H9 (cell line): Measurements from ENCODE around the gene FAM3D. TPM values are rescaled to one million over a fixed set of nuclear protein-coding genes. Genes with fewer than 3 reads are reported as not detected.

ENCODE experiments used
- DNase-seq: peaks from one replicate; pipeline ENCODE4 v3.0.0-alpha.2; 2017
- H2AFZ ChIP-seq: one replicate; pipeline ENCODE4 v1.6.1; 2013; ENCODE audit warnings: mild to moderate bottlenecking, low read length, control low read depth, moderate library complexity
- H2AK5ac ChIP-seq: 2 replicates; pipeline ENCODE4 v1.6.1; 2013; ENCODE audit warnings: low read length, control low read depth, mixed read lengths; ENCODE audit not compliant: insufficient read length
- H2BK120ac ChIP-seq: one replicate; pipeline ENCODE4 v1.6.1; 2013; ENCODE audit warnings: low read depth, mild to moderate bottlenecking, low read length, control low read depth, inconsistent platforms; ENCODE audit not compliant: poor library complexity, severe bottlenecking
- H2BK12ac ChIP-seq: 2 replicates; pipeline ENCODE4 v1.6.1; 2013; ENCODE audit warnings: low read length, control low read depth, mixed read lengths, low read depth; ENCODE audit not compliant: insufficient read length
- H2BK15ac ChIP-seq: 2 replicates; pipeline ENCODE4 v1.6.1; 2013; ENCODE audit warnings: low read depth, low read length, control low read depth
- H2BK20ac ChIP-seq: one replicate; pipeline ENCODE4 v1.6.1; 2013; ENCODE audit warnings: low read depth, mild to moderate bottlenecking, low read length, control low read depth, inconsistent platforms; ENCODE audit not compliant: poor library complexity, severe bottlenecking
- H2BK5ac ChIP-seq: 2 replicates; pipeline ENCODE4 v1.6.1; 2013; ENCODE audit warnings: low read length, control low read depth, mixed read lengths; ENCODE audit not compliant: insufficient read length
- H3K14ac ChIP-seq: 2 replicates; pipeline ENCODE4 v1.6.1; 2013; ENCODE audit warnings: low read length, control low read depth; ENCODE audit not compliant: insufficient read depth
- H3K18ac ChIP-seq: 2 replicates; pipeline ENCODE4 v1.6.1; 2013; ENCODE audit warnings: low read depth, mild to moderate bottlenecking, mixed read lengths, low read length, control low read depth; ENCODE audit not compliant: insufficient read length
- H3K23ac ChIP-seq: 2 replicates; pipeline ENCODE4 v1.6.1; 2013; ENCODE audit warnings: low read length, control low read depth, mixed read lengths, low read depth; ENCODE audit not compliant: insufficient read length
- H3K23me2 ChIP-seq: 2 replicates; pipeline ENCODE4 v1.6.1; 2013; ENCODE audit warnings: low read depth, mild to moderate bottlenecking, mixed read lengths, low read length, control low read depth; ENCODE audit not compliant: insufficient read length, poor library complexity, severe bottlenecking
- H3K27ac ChIP-seq: 2 replicates; pipeline ENCODE4 v1.5.1; 2013; ENCODE audit warnings: low read length, control low read depth, mixed read lengths, low read depth; ENCODE audit not compliant: insufficient read length
- H3K27me3 ChIP-seq: 2 replicates; pipeline ENCODE4 v1.6.1; 2013; ENCODE audit warnings: low read length, control low read depth, inconsistent platforms; ENCODE audit not compliant: insufficient read depth
- H3K4ac ChIP-seq: 2 replicates; pipeline ENCODE4 v1.6.1; 2013; ENCODE audit warnings: low read depth, mild to moderate bottlenecking, control low read depth, inconsistent platforms, low read length, moderate library complexity
- H3K4me1 ChIP-seq: 2 replicates; pipeline ENCODE4 v1.6.1; 2013; ENCODE audit warnings: low read length, control low read depth, inconsistent platforms; ENCODE audit not compliant: insufficient read depth
- H3K4me2 ChIP-seq: 2 replicates; pipeline ENCODE4 v1.6.1; 2013; ENCODE audit warnings: low read length, control low read depth, mixed read lengths; ENCODE audit not compliant: insufficient read length, insufficient read depth
- H3K56ac ChIP-seq: 2 replicates; pipeline ENCODE4 v1.6.1; 2013; ENCODE audit warnings: low read depth, mild to moderate bottlenecking, mixed read lengths, low read length, control low read depth; ENCODE audit not compliant: insufficient read length
- H3K79me1 ChIP-seq: 2 replicates; pipeline ENCODE4 v1.6.1; 2013; ENCODE audit warnings: low read depth, mild to moderate bottlenecking, moderate library complexity, low read length, control low read depth, inconsistent platforms; ENCODE audit not compliant: insufficient read depth, poor library complexity, severe bottlenecking
- H3K79me2 ChIP-seq: 2 replicates; pipeline ENCODE4 v1.6.1; 2013; ENCODE audit warnings: low read length, control low read depth, inconsistent platforms; ENCODE audit not compliant: insufficient read depth
- H3K9ac ChIP-seq: 2 replicates; pipeline ENCODE4 v1.6.1; 2013; ENCODE audit warnings: low read length, control low read depth, mixed read lengths; ENCODE audit not compliant: insufficient read length; ENCODE audit errors: extremely low read depth
- H3K9me3 ChIP-seq: one replicate; pipeline ENCODE4 v1.6.1; 2013; ENCODE audit warnings: low read depth, low read length, inconsistent platforms; ENCODE audit not compliant: control insufficient read depth
- H3T11ph ChIP-seq: one replicate; pipeline ENCODE4 v1.6.1; 2013; ENCODE audit warnings: mild to moderate bottlenecking, low read length, control low read depth, inconsistent platforms
- H4K20me1 ChIP-seq: one replicate; pipeline ENCODE4 v1.6.1; 2013; ENCODE audit not compliant: control insufficient read depth, insufficient read length, insufficient read depth
- H4K5ac ChIP-seq: 2 replicates; pipeline ENCODE4 v1.6.1; 2013; ENCODE audit warnings: low read depth, mild to moderate bottlenecking, mixed read lengths, low read length, control low read depth; ENCODE audit not compliant: insufficient read length
- H4K8ac ChIP-seq: replicated peaks from 2 replicates; pipeline ENCODE4 v1.6.1; 2013; ENCODE audit warnings: low read length, control low read depth, mixed read lengths, low read depth; ENCODE audit not compliant: insufficient read length
- H4K91ac ChIP-seq: 2 replicates; pipeline ENCODE4 v1.6.1; 2013; ENCODE audit warnings: low read depth, mild to moderate bottlenecking, moderate library complexity, mixed read lengths, low read length, control low read depth; ENCODE audit not compliant: insufficient read length
- H3K27ac Mint-ChIP-seq, 3 experiments: 2 replicates in 2 of 3; 3 replicates in 1 of 3; pipeline ENCODE4 v1.8.0; 2020 to 2021; ENCODE audit warnings: mixed read lengths in 3 of 3, mild to moderate bottlenecking in 1 of 3, moderate library complexity in 1 of 3
- H3K27me3 Mint-ChIP-seq: 2 replicates; pipeline ENCODE4 v1.8.0; 2021; ENCODE audit warnings: low read depth, mild to moderate bottlenecking, moderate library complexity, mixed read lengths
- H3K36me3 Mint-ChIP-seq, 3 experiments: 2 replicates in 2 of 3; 3 replicates in 1 of 3; pipeline ENCODE4 v1.8.0; 2020 to 2021; ENCODE audit warnings: low read depth in 3 of 3, mixed read lengths in 3 of 3; ENCODE audit not compliant: insufficient read depth in 1 of 3
- H3K4me1 Mint-ChIP-seq, 2 experiments: 2 replicates each; pipeline ENCODE4 v1.8.0; 2020; ENCODE audit warnings: mixed read lengths in 2 of 2
- H3K4me3 Mint-ChIP-seq, 2 experiments: 2 replicates in 1 of 2; 3 replicates in 1 of 2; pipeline ENCODE4 v1.8.0; 2020 to 2021; ENCODE audit warnings: mild to moderate bottlenecking in 2 of 2, mixed read lengths in 2 of 2, moderate library complexity in 1 of 2
- H3K9me3 Mint-ChIP-seq, 2 experiments: 2 replicates in 1 of 2; 3 replicates in 1 of 2; pipeline ENCODE4 v1.8.0; 2020; ENCODE audit warnings: mild to moderate bottlenecking in 2 of 2, mixed read lengths in 2 of 2, moderate library complexity in 1 of 2
- CTCF ChIP-seq: fragments of 200-600 bp; sonication (generic); conservative IDR thresholded peaks from 3 replicates; pipeline ENCODE4 v1.8.0; 2021; ENCODE audit warnings: antibody characterized with exemption, mild to moderate bottlenecking
- WGBS: extraction: QIAGEN DNeasy Blood & Tissue Kit; methylation state at CpG from one replicate; pipeline ENCODE4 v1.1.7; 2013; ENCODE audit warnings: missing lambda C conversion rate, low lambda C conversion rate, mixed read lengths; ENCODE audit not compliant: insufficient read length; ENCODE audit errors: extremely low coverage; 5-methylcytosine and 5-hydroxymethylcytosine counted together
- total RNA-seq: library from RNA; stranded (reverse); gene quantifications from 2 replicates; pipeline ENCODE4 v1.2.1, GENCODE V29; 2021

Gene FAM3D
- total RNA-seq, 1 experiment from 2014 or later = not detected

- Histone ChIP-seq H3K79me1 (no peaks in the 10 kb centered on the region), H2BK5ac (no peak overlapping the region), H3K4ac (no peak overlapping the region), H3K4me2 (no peak overlapping the region), H3K23me2 (no peaks in the 10 kb centered on the region), H3T11ph (no peak overlapping the region), H3K9ac (no peak overlapping the region), H2BK12ac (no peak overlapping the region), H4K91ac (no peak overlapping the region), H3K9me3 (no peaks in the 10 kb centered on the region), H2BK15ac (no peak overlapping the region), H3K18ac (no peak overlapping the region), H4K5ac (no peak overlapping the region), H3K23ac (no peak overlapping the region), H3K14ac (no peak overlapping the region), H3K27me3 (no peaks in the 10 kb centered on the region), H4K20me1 (no peaks in the 10 kb centered on the region), H2BK120ac (no peak overlapping the region), H3K4me1 (no peaks in the 10 kb centered on the region), H2AFZ (no peak overlapping the region), H3K56ac (no peak overlapping the region), H2BK20ac (no peak overlapping the region), H3K27ac (no peak overlapping the region), H4K8ac (no peak overlapping the region), H2AK5ac (no peak overlapping the region), H3K79me2 (no peaks in the 10 kb centered on the region)
- no CpG with 5 or more reads among the region's 9 CpGs for WGBS
- Mint-ChIP-seq H3K36me3 (peaks cover 3 to 6% (median 4%) of the 10 kb centered on the region in 3 experiments; a peak in 4 of 7 replicates), H3K4me1 (peaks cover 2 to 4% of the 10 kb centered on the region in 2 experiments; a peak in 2 of 4 replicates), H3K9me3 (peaks cover 5 to 18% of the 10 kb centered on the region in 2 experiments; a peak in 4 of 5 replicates), H3K27ac (no peak overlapping the region; a peak in 1 of 7 replicates), H3K27me3 (peaks cover 11% of the 10 kb centered on the region), H3K4me3 (no peak overlapping the region)
- DNase-seq = no peak
- no peak for TF ChIP-seq CTCF
Measured at GRCh38 chr3:58680879-58681525, 14.4 kb upstream of the FAM3D start.
